CD14-positive monocyte (primary cell): ENCODE data around the gene SH3BP5. TPM values are rescaled to one million over a fixed set of nuclear protein-coding genes. Genes with fewer than 3 reads are reported as not detected.

Source experiments
- DNase-seq, 3 donors: peaks; one replicate each; pipeline ENCODE4 v3.0.0-alpha.2; 2011 to 2022
- H2AFZ ChIP-seq: 2 replicates; pipeline ENCODE4 v1.6.0; 2012; ENCODE audit warnings: mild to moderate bottlenecking, low read depth, low read length, inconsistent platforms; ENCODE audit not compliant: insufficient read depth, poor library complexity, severe bottlenecking
- H3K27ac ChIP-seq, 2 donors: 1 replicate in 1 of 2; 2 replicates in 1 of 2; pipeline ENCODE4 v1.5.1; 2012 to 2013; ENCODE audit warnings: low read length in 2 of 2, control low read depth in 1 of 2, inconsistent platforms in 1 of 2, low read depth in 1 of 2, mild to moderate bottlenecking in 1 of 2
- H3K27me3 ChIP-seq, 2 donors: one replicate each; pipeline versions ENCODE4 v1.6.0 to v1.6.1; 2011 to 2013; ENCODE audit warnings: low read length in 2 of 2; ENCODE audit not compliant: control insufficient read depth in 2 of 2, insufficient read depth in 2 of 2
- H3K36me3 ChIP-seq, 2 donors: replicated peaks in 1 of 2; 1 replicate in 1 of 2; 2 replicates in 1 of 2; pipeline versions ENCODE4 v1.5.1 to v1.6.1; 2012 to 2013; ENCODE audit warnings: low read length in 2 of 2, control low read depth in 1 of 2, inconsistent platforms in 1 of 2, mild to moderate bottlenecking in 1 of 2; ENCODE audit not compliant: insufficient read depth in 2 of 2, control insufficient read depth in 1 of 2
- H3K4me1 ChIP-seq, 2 donors: 1 replicate in 1 of 2; 2 replicates in 1 of 2; pipeline versions ENCODE4 v1.5.1 to v1.6.1; 2012 to 2013; ENCODE audit warnings: low read length in 2 of 2, control low read depth in 1 of 2, inconsistent platforms in 1 of 2, mild to moderate bottlenecking in 1 of 2, moderate library complexity in 1 of 2; ENCODE audit not compliant: insufficient read depth in 2 of 2, control insufficient read depth in 1 of 2
- H3K4me2 ChIP-seq: replicated peaks from 2 replicates; pipeline ENCODE3; 2012; ENCODE audit warnings: low read length, moderate library complexity, mild to moderate bottlenecking; ENCODE audit not compliant: poor library complexity, severe bottlenecking; ENCODE audit errors: extremely low read depth
- H3K4me3 ChIP-seq, 3 experiments: fragments of 200-600 bp in 1 of 3; sonication (generic) in 1 of 3; replicated peaks in 1 of 3; 1 replicate in 2 of 3; 2 replicates in 1 of 3; pipeline ENCODE4 v1.5.1; 2011 to 2013; ENCODE audit warnings: low read length in 3 of 3, mild to moderate bottlenecking in 3 of 3, control low read depth in 2 of 3, low read depth in 2 of 3, inconsistent platforms in 1 of 3, moderate library complexity in 1 of 3
- H3K79me2 ChIP-seq: 2 replicates; pipeline ENCODE4 v1.6.0; 2012; ENCODE audit warnings: mild to moderate bottlenecking, control low read depth, inconsistent platforms, low read length, moderate library complexity; ENCODE audit not compliant: insufficient read depth
- H3K9ac ChIP-seq: 2 replicates; pipeline ENCODE4 v1.6.0; 2017; ENCODE audit warnings: low read length, mild to moderate bottlenecking; ENCODE audit not compliant: insufficient read depth, poor library complexity, severe bottlenecking
- H3K9me3 ChIP-seq, 2 donors: replicated peaks in 1 of 2; 1 replicate in 1 of 2; 2 replicates in 1 of 2; pipeline versions ENCODE4 v1.5.1 to v1.6.1; 2012 to 2013; ENCODE audit warnings: low read length in 2 of 2, control low read depth in 1 of 2; ENCODE audit not compliant: control insufficient read depth in 1 of 2, insufficient read depth in 1 of 2
- H4K20me1 ChIP-seq: 2 replicates; pipeline ENCODE4 v1.6.0; 2012; ENCODE audit warnings: mild to moderate bottlenecking, low read length, control low read depth, moderate library complexity; ENCODE audit not compliant: insufficient read depth
- H3K27ac Mint-ChIP-seq, 7 donors: one replicate each; pipeline ENCODE4 v1.8.0; 2020; ENCODE audit warnings: mild to moderate bottlenecking in 7 of 7, mixed read lengths in 7 of 7, moderate library complexity in 6 of 7, inconsistent platforms in 2 of 7
- H3K27me3 Mint-ChIP-seq, 3 donors: one replicate each; pipeline ENCODE4 v1.8.0; 2021 to 2022; ENCODE audit warnings: low read depth in 3 of 3, mild to moderate bottlenecking in 3 of 3, mixed read lengths in 3 of 3, moderate library complexity in 3 of 3, inconsistent platforms in 1 of 3
- H3K36me3 Mint-ChIP-seq, 2 donors: one replicate each; pipeline ENCODE4 v1.8.0; 2020; ENCODE audit warnings: mixed read lengths in 2 of 2, inconsistent platforms in 1 of 2, mild to moderate bottlenecking in 1 of 2
- H3K4me1 Mint-ChIP-seq: one replicate; pipeline ENCODE4 v1.8.0; 2020; ENCODE audit warnings: mild to moderate bottlenecking, mixed read lengths
- H3K4me3 Mint-ChIP-seq, 2 donors: one replicate each; pipeline ENCODE4 v1.8.0; 2020; ENCODE audit warnings: mild to moderate bottlenecking in 2 of 2, mixed read lengths in 2 of 2, moderate library complexity in 1 of 2
- H3K9me3 Mint-ChIP-seq, 7 donors: one replicate each; pipeline ENCODE4 v1.8.0; 2020 to 2022; ENCODE audit warnings: mixed read lengths in 7 of 7, mild to moderate bottlenecking in 6 of 7, moderate library complexity in 6 of 7, inconsistent platforms in 2 of 7
- CTCF ChIP-seq: fragments of 200-600 bp; IDR thresholded peaks from one replicate; pipeline ENCODE4 v1.8.0; 2022; ENCODE audit warnings: antibody characterized with exemption, mild to moderate bottlenecking
- WGBS: methylation state at CpG from one replicate; pipeline ENCODE4 v1.1.5; 2013; ENCODE audit warnings: missing lambda C conversion rate; ENCODE audit not compliant: insufficient coverage; 5-methylcytosine and 5-hydroxymethylcytosine counted together
- intact Hi-C, 2 donors: fragments of 100-400 bp; cut with micrococcal nuclease; formaldehyde crosslinking; loops; one replicate each; pipeline versions ENCODE4 v1.15.0 to v1.15.1; 2023
- polyA plus RNA-seq, 3 donors: library from polyadenylated mRNA; depleted of rRNA in 1 of 3; unstranded in 2 of 3; stranded (reverse) in 1 of 3; fragments of 300-500 nt in 2 of 3; fragments of >200 nt in 1 of 3; fragmentation: Illumina TruSeq in 2 of 3; gene quantifications; 1 replicate in 2 of 3; 2 replicates in 1 of 3; pipeline ENCODE4 v1.2.3, GENCODE V29; 2012 to 2021

Gene SH3BP5
- polyA plus RNA-seq, 3 donors: 10.7 to 29.6 (median 22.8) TPM

DNA sequence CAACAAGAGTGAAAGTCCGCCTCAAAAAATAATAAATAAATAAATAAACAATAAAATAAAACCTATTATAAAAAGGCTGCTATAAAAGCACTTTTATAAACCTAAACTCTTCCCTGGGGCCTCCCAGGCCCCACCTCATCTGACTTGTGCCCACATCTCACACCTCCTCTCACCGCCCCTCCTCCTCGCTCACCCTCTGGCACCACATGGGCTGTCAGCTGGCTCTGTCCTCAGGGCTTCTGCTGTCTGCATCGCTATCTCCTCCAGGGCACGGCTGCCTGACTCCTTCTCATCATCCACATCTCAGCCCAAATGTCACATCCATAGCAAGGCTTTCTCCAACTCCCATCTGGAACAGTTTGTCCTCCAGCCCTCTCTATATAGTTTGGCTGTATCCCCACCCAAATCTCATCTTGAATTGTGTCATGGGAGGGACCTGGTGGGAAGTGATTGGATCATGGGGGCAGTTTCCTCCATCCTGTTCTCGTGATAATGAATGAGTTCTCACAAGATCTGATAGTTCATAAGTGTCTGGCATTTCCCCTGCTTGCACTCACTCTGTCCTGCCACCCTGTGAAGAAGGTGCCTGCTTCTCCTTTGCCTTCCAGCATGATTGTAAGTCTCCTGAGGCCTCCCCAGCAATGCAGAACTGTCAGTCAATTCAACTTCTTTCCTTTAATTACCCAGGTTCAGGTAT is 8.8 kb upstream of the SH3BP5 start:
- intact Hi-C loops: no loop called here
- no peak overlapping the region for H3K4me2 ChIP-seq
- no peaks in the 10 kb centered on the region for H3K27me3 ChIP-seq
- H3K4me1 Mint-ChIP-seq: peaks cover 49% of the 10 kb centered on the region
- no peak overlapping the region for H2AFZ ChIP-seq
- H3K4me1 ChIP-seq: peaks cover 61% of the 10 kb centered on the region in 2 donors
- DNase-seq: no peak
- H3K36me3 ChIP-seq: no peaks in the 10 kb centered on the region
- peaks cover 0 to 3% (median 0%) of the 10 kb centered on the region in 3 donors for H3K27me3 Mint-ChIP-seq
- no peaks in the 10 kb centered on the region for H3K36me3 Mint-ChIP-seq
- no peaks in the 10 kb centered on the region for H3K9me3 ChIP-seq
- TF ChIP-seq CTCF: no peak
- no peak overlapping the region for H3K4me3 ChIP-seq
- no peak overlapping the region for H3K27ac ChIP-seq
- no peaks in the 10 kb centered on the region for H4K20me1 ChIP-seq
- peaks cover 2 to 6% (median 3%) of the 10 kb centered on the region in 7 donors for H3K9me3 Mint-ChIP-seq
- H3K79me2 ChIP-seq: no peaks in the 10 kb centered on the region
- no peak overlapping the region for H3K4me3 Mint-ChIP-seq
- no peak overlapping the region for H3K9ac ChIP-seq
- 87% methylated on average over 4 of the region's 6 CpGs for WGBS
- peak overlapping the region in 6 of 7 donors; percentile 44 to 81 (median 54) for H3K27ac Mint-ChIP-seq

DNA sequence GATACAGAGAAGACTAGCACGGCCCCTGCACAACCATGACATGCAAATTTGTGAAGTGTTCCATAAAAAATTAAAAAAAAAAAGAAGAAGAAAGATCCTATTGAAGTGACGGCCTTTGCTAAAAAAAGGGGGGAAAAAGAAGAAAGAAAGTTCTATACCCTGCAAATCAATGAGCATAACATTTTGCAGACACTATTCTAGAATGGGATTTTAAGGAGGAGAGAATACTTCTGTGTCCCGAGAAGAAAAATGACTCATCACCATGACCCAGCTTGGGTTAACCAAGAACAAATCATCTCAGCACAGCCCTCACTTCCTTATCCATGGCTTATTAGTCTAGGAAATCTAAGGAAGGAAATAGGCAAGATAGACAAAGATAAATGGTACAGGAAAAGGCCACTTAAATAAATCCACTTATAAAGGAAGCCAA is 7.4 kb upstream of the SH3BP5 start:
- H3K79me2 ChIP-seq: no peaks in the 10 kb centered on the region
- peaks cover 2 to 6% (median 4%) of the 10 kb centered on the region in 7 donors for H3K9me3 Mint-ChIP-seq
- peak overlapping the region; percentile 27 for H3K4me2 ChIP-seq
- no peak overlapping the region for H3K4me3 Mint-ChIP-seq
- H3K9ac ChIP-seq: no peak overlapping the region
- H4K20me1 ChIP-seq: no peaks in the 10 kb centered on the region
- H3K27ac ChIP-seq: no peak overlapping the region
- H3K36me3 Mint-ChIP-seq: no peaks in the 10 kb centered on the region
- no peaks in the 10 kb centered on the region for H3K9me3 ChIP-seq
- H3K27ac Mint-ChIP-seq: peak overlapping the region; percentile 10 to 85 (median 58)
- H3K27me3 ChIP-seq: no peaks in the 10 kb centered on the region
- peak; percentile 54 to 87 (median 83) for DNase-seq
- no peaks in the 10 kb centered on the region for H3K36me3 ChIP-seq
- no CpG with 5 or more reads among the region's 3 CpGs for WGBS
- peaks cover 0 to 2% (median 0%) of the 10 kb centered on the region in 3 donors for H3K27me3 Mint-ChIP-seq
- H3K4me1 Mint-ChIP-seq: peaks cover 39% of the 10 kb centered on the region
- peaks cover 47% of the 10 kb centered on the region in 2 donors for H3K4me1 ChIP-seq
- no peak for TF ChIP-seq CTCF
- no peak overlapping the region for H3K4me3 ChIP-seq
- H2AFZ ChIP-seq: no peak overlapping the region
- intact Hi-C loops: no loop called here
